GM18502 (cell line): ENCODE data around the gene ETV4.

Experiments used
- ATAC-seq: cut with Tn5 transposase; IDR thresholded peaks from one replicate; pipeline ENCODE4 v1.9.1; 2021; ENCODE audit warnings: mild to moderate bottlenecking; ENCODE audit not compliant: unreplicated experiment, poor library complexity

ETV4 gene

DNA sequence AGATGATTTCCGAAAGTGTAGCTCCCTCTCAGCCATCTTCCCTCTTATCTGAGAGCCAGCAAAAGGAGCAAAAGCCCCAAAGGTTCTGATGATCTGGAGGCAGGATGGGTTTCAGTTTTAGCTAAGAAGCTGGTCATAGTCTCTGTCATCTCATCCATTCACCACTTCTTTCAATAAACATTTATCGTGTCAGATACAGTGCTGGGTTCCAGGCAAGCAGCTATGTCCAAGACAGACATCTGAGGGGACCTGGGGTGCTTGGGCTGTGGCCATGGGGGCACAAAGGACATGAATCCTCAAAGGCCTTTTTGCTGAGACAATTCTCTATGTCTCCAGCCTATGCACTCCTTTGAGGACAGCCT, 1.0 kb upstream of the ETV4 start:
- no peak for ATAC-seq

DNA sequence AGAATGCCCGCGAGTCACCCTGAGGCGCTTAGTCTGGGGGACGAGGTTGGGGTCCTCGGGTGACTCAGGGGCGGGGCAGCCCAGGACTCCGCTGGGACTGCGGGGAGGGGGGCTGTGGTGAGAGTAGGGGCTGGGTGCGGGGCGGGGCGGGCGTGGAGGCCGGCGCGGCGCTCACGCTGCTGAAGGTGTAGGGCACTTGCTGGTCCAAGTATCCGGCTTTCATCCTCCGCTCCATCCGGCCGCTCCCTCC, 832 bp downstream of the ETV4 start:
- peak; percentile 22 for ATAC-seq

DNA sequence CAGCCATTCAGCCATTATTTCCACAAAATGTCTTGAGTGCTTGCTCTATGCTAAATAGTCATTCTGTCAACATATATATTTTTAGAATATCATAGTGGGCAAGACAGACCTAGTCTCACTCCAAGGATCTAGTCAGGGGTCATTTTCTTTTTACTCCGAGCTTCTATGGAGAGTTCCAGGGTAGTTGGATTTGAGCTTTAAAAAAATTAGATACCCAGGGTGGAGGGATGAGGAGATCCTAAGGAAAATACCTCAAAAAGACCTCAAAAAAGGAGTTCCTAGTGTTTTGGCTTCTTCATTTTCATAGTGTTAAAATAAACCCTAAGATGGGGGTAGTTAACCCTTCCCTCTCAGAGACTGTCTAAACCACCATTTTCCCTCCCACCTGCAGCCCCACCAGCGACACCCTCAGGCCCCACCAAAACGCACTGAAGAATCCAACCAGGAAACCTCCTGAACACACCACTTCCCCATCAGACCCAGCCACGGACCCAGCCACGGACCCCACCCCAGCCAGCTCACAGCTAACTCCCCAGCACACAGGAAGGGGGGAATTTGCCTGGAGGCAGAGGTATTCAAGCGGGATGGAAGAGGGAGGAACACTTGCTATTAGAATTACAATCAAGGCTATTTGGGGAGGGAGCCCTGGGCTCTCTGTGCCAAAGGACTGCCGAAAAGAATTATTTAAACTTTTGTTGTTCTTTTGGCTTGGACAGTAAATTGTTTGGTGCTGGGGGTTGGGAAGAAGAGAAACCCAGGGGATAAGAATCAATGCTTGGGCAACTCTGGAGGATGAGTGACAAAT, 2.2 kb downstream of the ETV4 start:
- ATAC-seq = no peak

DNA sequence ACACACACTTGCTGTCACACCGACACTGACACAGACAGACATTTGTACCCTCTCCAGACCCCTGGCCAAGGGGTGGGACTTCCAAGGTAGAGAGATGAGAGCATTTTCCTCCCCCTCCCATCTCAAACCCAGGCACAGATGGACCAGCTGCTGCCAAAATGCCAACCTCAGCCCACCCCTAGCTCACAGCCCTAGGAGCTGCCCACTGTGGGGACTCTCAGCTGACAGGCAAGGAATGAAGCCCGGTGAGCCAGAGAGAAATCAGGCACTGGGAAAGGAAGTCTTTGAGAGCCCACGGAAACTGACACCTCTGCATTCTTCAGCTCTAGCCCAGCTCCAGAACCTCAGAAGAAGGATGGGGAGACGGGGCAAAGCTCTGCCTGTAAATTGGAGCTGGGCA, 2.8 kb downstream of the ETV4 start:
- no peak for ATAC-seq

DNA sequence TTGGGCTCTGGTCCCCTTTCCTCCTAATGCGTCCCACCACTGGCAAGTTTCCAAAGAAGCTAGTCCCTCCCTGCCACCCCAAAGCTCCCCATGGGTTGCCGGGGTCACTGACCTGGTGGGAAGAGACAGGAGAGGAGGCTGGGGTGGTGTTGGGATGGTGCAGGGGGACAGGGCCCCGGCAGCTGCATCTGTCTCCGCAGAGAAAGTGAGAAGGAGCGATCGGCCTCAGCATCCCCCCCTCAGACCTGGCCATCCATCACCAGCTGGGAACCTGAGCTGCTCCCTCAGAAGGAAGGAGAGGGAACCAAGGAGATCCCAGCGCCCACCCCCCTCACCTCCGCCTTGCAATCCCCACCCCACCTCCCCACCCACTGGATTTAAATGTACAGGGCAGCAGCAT, 3.3 kb downstream of the ETV4 start:
- no peak for ATAC-seq

DNA sequence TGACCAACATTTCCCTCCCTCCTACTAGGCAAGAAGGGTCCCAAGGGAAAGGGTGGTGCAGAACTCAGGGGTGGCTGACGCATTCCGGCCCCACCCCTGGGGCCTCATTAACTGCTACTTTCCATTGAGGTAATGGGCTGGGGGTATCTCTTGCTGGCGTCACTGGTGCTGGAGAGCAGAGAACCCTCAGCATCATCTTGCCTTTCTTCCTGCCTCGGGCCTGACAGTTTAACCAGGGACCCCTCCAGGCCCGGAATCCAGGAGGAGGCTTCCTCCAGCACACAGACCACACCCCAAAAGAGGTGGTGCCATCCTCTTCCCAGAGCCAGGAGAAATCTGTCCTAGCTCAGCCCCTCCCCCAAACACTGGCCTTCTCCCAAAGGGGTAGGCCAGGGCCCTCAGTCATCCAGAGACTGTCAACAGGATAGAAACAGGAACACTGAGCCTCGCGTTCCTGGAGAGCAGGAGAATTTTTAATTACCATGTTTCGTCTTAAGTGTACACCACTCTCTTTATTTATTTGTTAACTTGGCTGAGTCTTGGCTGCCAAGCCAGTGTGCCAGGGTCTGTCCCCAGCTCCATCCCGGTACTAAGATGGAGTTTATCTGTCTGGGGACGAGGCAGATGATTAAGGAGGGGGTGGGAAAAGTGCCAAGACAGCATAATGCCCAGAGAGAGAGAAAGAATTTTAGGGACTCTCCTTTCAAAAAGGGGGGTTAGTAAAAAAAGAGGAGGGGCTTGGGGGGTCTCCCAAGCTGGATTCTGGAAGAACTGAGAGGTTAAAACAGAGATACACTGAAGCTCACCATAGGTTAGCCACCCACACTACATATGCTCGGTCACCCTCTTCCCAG, 5.1 kb downstream of the ETV4 start:
- no peak for ATAC-seq

DNA sequence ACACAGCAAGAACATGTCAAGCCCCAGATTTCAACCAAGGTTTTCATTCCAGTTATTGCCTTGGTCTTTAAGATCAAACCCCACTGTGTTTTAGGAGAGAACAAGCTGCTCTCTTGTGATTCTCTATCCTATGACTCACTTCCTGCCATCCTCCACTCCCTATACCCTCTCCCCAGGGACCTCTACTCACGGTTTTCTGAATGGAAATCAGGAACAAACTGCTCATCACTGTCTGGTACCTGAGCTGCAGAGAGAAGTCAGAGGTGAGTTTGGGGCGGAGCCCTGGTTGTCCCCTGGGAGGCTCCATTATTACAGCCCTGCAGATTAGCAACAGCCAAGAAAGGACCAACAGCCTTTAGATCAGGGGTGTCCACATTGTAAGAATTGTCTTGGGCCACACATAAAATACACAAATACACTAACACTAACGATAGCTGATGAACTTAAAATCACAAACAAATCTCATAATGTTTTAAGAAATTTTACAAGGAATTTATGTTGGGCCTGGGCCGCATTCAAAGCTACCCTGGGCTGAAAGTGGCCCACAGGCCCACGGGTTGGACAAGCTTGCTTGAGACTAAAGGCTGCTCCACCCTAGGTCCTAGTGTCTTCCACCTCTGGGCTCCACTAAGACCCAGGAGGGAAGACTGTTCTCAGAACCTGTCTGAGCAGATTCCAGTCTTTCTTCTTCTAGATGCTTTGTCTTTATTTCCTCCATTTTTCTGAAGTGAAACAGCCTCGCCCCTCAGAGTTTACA, 9.7 kb downstream of the ETV4 start:
- no peak for ATAC-seq

DNA sequence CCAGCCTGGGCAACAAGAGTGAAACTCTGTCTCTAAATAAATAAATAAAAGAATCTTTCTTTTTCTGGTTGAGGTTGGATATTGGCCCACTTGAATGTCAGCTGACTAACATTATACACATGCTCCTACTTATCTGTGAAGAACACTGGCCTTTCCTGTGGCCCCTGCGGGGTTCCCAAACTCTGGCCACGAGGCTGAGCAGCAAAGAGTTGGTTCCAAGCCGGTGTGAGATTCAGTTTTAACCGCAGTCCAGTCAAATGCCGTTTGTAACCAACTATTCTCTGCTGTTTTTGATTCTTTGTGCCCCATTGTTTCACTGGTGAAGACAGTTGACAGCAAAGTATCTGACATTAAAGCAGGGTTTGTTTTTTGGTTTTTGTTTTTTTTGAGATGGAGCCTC, 11.2 kb downstream of the ETV4 start:
- ATAC-seq = no peak

DNA sequence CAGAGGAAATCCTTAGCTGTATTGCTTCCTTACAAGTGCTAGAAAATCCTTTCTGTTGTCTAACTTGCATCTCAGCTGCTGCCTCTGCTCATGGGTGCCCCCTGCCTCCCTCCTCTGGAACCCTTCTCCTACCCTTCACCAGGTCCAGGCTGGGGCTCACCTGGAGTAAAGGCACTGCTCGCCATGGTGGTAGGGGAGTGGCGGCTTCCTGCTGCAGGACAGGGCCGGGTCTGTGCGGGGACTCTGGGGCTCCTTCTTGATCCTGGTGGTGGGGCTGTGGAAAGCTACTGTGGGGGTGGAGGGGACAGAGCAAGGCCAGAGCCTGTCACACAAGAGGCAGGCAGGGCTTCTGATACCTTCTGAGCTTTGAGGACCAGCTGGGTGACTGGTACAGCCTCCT, 12.4 kb downstream of the ETV4 start:
- no peak for ATAC-seq

DNA sequence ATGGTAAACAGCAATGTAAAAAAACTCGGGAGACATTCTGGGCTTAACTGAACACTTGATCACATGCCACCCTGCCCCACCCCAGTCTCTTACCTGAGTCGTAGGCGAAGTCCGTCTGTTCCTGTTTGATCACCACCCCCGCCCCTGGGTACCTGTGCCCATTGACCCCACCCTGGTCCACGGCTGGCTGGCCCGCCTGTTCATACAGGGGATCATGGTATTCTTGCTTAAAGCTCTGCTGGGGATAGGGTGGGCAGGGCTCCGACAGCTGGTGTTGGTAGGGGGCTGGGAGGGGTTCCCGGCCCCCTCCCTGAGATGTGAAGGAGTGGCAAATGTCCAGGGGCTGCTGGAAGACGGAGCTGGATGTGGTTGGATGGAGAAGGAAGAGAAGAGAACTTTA, 13.6 kb downstream of the ETV4 start:
- no peak for ATAC-seq

DNA sequence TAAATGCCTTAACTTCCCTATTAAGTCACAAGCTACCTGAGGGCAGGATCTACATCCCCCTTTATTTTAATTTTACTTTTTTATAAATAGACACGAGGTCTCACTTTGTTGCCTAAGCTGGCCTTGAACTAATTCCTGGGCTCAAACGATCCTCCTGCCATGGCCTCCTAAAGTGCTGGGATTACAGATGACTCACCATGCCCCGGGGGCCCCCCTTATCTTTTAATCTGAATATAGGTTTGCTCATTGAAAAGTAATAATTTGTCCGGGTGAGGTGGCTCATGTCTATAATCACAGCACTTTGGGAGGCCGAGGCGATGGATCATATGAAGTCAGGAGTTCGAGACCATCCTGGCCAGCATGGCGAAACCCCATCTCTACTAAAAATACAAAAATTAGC, 14.2 kb downstream of the ETV4 start:
- ATAC-seq = no peak

DNA sequence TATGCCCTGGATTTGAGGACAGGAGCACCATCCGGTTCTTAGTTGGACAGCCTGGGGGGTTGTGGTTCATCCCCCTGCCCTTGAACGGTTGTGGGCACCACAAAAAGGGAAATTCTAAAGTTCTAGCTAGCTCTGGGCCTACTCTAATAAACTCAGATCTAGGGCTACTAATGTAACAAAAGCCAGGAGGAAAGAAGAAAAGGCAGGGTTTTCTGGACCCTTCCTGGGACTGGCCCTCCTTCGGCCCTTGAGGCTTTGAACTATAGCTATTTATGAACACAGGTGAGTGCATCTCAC, 15.1 kb downstream of the ETV4 start:
- ATAC-seq = no peak

DNA sequence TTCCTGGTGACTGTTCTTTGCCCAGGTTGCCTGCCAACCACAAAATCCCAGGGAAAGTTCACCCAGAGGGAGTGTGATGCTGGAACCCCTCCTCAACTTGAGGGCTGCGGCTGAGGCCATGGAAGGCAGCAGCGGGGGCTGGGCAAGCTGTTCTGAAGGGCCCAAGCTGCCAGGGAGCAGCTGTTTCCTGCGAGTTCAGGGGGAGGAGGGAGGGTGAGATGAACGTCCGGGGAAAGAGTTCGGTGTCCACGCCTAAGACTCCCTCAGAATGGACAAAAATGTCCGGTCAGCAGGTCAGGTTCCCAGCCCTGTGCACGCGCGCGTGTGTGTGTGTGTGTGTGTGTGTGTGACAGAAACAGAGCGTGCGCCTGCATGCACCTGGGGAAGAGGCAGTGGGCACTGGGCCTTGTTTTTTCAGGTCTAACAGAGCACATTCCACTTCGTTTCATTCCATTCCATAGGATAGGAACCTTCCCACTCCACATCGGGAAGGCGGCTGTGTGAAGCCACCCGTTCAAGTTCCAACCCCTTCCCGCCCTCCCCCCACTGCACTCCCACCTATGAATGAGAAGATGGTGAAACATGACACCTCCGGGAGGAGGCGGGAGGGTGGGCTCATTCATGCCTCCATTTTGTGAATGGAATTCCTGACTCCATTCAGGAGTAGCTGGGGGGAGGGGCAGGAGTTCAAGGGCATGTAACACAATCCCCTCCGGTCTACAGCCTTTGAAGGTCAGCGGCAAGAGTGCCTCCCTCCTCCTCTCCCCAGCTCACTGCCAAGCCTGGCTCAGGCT, 15.7 kb downstream of the ETV4 start:
- no peak for ATAC-seq

DNA sequence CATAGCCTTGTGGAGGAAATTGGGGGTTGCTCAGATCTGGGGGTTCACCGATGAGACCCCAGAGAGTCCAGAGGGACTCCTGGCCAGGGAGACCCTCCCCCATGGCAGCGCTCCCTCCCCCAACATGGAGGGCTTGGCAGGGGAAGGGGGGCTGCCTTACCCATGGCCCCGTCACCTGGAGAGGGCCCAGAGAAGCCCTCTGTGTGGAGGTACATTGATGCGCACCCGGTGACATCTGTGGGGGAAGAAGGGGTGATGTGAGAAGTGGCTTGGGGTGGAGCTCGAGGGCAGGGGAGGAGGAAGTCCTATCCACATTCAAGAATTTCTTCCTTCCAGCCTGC, 16.2 kb downstream of the ETV4 start:
- ATAC-seq = no peak

DNA sequence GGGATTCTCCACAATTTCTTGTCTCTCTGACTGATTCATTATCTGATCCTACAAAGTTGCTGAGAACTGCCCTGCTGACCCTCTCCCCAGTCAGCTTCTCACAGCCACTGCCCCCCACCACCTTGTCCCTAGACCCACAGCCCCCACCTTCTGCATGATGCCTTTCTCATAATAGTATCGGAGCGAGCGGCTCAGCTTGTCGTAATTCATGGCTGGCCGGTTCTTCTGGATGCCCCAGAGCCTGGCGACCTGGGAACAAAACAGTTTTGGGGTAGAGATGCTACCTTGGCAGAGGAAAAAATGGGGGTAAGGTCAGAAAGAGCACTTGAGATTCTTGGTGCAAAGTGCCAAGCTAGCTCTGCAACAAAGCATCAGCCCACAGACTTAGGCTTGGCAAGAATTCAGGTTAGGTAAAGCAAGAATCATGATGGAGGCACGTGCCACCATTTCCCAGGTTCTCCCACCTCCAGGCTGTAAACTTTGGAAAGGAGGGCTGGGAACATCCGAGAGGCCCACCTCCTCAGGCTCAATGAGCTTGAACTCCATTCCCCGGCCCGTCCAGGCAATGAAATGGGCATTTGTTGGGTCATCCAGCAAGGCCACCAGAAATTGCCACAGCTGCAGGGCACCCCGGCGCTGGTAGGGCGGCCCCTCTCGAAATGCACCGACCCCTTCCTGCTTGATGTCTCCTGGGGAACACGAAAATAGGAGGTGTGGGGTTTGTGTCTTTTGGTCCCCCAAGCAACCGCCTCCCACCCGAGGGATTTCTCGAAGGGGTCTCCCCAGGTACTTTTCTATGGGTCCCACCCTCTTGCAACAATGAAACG, 16.9 kb downstream of the ETV4 start:
- no peak for ATAC-seq

DNA sequence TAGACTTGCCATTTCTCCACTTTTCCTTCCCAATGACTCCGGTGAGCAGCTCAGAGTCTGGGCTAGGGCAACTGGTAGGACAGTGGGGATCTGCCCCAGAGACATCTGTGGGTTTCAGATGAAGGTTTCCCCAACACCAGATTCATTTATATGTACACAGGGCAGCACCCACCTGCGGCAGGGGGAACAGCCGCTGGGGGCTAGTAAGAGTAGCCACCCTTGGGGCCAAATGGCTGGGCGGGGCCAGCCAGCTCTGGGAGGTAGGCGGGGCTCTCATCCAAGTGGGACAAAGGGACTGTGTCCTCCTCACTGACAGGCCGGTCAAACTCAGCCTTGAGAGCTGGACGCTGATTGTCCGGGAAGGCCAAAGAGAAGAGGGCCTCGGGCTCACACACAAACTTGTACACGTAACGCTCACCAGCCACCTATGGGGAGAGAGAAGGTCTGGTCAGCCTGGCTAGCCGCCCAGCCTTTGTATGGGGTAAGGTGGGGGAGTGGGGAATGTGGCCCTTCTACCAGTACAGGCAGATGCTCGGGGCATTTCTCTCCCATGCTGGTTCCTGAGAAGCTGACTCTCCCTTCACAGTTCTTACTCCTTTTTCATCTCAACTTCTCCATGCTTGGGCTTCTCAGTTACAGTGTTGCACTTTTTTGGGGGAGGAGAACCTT, 17.7 kb downstream of the ETV4 start:
- ATAC-seq = no peak

DNA sequence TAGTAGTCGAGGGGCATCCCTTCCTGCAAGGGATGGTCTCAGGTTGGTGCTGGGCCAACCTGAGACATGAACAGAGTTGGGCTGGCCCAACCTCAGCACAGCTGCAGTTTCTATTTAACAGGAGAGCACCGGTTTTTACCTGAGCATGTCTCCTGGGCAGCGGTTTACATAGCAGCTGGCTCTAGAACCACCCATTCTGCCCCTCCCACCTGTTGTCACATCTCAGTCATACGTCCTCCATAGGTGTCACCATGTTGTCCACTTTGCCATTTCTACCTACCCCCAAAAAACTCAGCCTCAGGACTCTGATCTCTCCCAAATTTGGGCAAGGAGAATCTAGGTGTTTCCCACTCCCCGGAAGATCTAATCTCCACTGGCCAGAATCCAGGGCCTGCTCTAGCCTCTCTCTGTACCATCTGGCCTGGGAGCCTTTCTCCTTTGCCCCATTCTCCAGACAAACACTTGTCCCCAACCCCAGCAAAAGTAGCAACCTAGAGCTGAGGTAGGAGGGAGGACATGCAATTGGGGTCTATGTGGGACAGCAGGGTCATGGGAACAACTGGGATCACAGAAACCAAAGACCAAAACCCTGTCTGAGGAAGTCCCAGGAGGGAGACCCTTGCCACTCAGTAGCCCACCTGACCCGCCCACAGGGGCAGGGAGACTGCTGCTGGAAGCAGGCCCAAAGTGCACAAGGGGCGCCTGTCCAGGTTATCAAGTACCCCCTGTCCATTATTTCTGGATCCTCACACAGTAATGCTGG, 19.1 kb downstream of the ETV4 start:
- ATAC-seq = no peak

DNA sequence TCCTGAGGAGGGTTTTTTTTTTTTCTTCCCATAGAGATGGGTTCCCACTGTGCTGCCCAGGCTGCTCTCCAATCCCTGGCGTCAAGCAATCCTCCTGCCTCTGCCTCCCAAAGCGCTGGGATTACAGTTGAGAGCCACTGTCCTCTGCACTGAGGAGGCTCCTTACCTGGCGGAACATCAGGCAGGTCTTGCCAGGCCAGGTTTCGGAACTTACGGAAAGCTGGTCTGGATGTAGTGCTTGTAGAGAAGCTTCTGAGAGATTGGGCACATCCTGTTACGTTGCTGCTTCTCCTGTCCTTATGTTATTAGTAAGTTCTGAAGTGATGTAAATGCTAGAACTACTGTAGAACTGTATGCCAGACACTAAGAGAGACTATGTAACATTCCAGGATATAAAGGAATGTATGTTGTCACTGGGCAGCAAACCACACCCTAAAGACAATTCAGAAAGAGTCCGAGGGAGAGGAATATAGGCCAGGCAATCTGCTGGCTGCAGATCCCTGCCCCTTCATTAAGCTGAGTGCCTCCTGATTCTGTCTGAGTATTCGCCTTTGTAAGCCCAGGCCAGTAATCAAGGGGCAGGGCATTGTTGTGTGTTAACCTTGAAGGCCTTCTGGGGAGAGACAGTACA, 21.1 kb downstream of the ETV4 start:
- no peak for ATAC-seq
